Fibroblast of skin of left biceps (primary cell): ENCODE measurements around the gene C17orf58.
"Not testable (repeated sequence)": the region's sequence is repeated elsewhere in the genome, so short reads cannot be mapped to it uniquely, and the experiment has no call there.

ENCODE experiments used
- DNase-seq, 2 experiments: peaks; one replicate each; pipeline ENCODE4 v3.0.0-alpha.2; 2013; ENCODE audit warnings: low read depth in 2 of 2

The C17orf58 gene

GRCh38 chr17:67996301-67997171 lies at the start of gene C17orf58:
C17orf58 (minus strand) TSS chr17:67996469; CDS start chr17:67996198, 271 bp downstream.
- not testable (repeated sequence) for DNase-seq

GRCh38 chr17:68036304-68037147 lies 40.3 kb upstream of the C17orf58 start:
- no peak for DNase-seq

DNA sequence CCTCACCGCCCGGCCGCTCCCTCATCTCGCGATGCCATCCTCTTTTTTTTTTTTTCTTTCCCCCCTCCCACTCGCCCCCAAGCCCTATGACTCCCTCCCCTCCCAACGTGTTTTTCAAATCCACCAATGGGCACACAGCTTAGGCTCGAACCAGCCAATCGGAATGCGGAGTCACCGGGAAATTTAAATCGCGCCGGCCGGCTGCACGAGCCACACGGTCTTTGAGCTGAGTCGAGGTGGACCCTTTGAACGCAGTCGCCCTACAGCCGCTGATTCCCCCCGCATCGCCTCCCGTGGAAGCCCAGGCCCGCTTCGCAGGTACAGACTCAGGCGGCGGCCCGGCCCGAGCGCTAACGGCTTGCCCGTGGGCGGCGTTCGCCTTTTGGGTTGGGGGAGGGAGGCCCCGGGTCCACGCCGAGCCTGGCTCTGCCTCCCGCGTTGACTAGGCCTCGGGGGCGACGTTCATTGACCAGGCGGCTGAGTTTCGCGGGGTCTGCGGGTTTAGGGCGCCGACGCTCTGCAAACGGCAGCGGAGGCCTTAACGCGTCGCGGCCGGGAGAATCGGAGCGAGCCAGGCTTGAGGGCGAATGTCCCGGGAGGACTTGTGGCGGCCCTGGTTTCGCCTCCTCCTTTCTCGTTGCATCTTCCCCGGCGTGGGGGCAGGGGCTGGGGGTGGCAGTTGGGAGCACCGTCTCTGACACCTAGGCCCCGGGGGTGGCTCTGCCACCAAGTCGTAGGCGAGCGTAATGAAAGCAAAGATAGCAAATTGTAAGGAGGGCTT lies 39.4 kb upstream of the C17orf58 start, which contains the start of gene KPNA2:
KPNA2 (plus strand) TSS at position 213 of the 781 bp plus-strand sequence. CDS start 1,398 bp downstream, outside the sequence.
- peak; percentile 97 for DNase-seq

GRCh38 chr17:68035131-68035522 lies 38.9 kb upstream of the C17orf58 start:
- DNase-seq: no peak

- DNase-seq: no peak
Measured at GRCh38 chr17:68034452-68034776, 38.1 kb upstream of the C17orf58 start.

DNA sequence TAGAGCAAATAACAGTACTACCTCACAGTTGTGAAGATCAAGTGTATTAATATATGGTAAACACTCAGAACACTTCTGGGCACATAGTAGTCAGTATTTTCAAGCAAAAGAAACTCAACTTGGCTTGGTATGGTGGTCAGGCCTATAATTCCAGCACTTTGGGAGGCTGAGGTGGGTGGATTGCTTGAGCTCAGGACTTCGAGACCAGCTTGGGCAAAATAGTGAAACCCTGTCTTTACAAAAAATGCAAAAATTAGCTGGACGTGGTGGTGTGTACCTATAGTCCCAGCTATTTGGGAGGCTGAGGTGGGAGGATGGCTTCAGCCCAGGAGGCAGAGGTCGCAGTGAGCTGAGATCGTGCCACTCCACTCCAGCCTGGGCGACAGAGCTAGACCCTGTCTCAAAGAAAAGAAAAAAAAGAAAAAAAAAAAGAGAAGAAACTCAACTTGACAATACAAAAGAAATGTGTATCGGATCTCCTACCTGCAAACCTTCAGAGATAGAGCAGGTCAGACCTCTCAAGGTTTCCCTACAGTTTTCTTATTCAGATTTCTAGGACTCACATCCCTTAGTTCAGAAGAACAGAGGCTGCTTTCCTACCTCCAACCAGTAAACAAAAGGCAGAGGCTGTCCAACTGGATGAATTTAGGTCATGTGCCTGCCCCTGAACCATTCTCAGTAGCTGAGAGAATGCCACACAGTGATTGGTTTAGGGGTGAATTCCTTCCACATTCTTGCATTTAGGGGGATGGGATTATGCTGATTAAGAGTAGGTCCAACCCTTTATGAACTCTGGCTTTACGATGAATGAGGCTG lies 37.6 kb upstream of the C17orf58 start:
- no peak for DNase-seq

GRCh38 chr17:68029512-68030215 lies 33.4 kb upstream of the C17orf58 start:
- no peak for DNase-seq

- not testable (repeated sequence) for DNase-seq
Measured at GRCh38 chr17:68022547-68022946, 26.3 kb upstream of the C17orf58 start.

- no peak for DNase-seq
Measured at GRCh38 chr17:68021963-68022362, 25.7 kb upstream of the C17orf58 start.

- DNase-seq: not testable (repeated sequence)
Measured at GRCh38 chr17:68020791-68021190, 24.5 kb upstream of the C17orf58 start.

DNA sequence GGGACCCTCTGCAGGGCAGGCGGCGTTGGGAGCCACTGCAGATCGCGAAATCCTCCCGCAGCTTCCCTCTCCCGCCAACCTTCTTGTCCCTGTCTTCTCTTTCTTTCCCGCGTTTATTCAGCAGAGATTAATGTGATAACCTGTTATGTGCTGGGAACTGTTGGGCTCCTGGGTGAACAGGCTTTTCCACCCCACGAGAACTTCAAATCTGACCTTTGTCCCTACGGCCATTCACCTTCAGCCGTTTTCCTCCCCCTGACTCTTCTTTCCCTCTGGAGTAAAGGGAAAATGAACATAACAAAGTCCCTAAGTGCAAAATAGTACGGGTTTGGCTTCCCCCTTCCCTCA lies 24.1 kb upstream of the C17orf58 start:
- no peak for DNase-seq

GRCh38 chr17:68019675-68020408 lies 23.6 kb upstream of the C17orf58 start:
- peak; percentile 89 to 90 for DNase-seq

- DNase-seq: no peak
Measured at GRCh38 chr17:68019336-68019674, 23.0 kb upstream of the C17orf58 start.

- not testable (repeated sequence) for DNase-seq
Measured at GRCh38 chr17:68018493-68018892, 22.2 kb upstream of the C17orf58 start.

GRCh38 chr17:68016838-68017237 lies 20.6 kb upstream of the C17orf58 start:
- DNase-seq: no peak

DNA sequence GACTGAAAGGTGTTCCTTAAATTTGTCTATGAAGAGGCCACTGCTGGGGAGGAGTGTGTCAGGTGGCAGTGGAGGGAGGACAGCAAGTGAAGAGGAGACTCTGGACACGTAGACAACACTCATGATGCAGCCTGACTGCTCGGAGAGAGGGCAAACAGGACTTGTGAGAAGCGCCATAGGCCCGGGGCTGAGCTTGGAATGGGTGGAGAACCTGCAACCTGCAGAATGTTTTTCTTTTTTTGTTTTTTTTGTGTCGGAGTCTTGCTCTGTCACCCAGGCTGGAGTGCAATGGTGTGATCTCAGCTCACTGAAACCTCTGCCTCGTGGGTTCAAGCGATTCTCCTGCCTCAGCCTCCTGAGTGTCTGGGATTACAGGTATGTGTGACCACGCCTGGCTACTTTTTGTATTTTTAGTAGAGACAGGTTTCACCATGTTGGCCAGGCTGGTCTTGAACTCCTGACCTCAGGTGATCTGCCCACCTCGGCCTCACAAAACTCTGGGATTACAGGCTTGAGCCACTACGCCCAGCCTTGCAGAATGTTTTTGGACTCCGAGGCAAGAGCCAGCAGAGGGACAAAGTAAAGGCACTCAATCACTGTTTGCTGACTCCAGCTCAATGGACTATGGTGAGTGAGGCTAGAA lies 18.9 kb upstream of the C17orf58 start:
- no peak for DNase-seq

- DNase-seq: no peak
Measured at GRCh38 chr17:68013385-68013784, 17.1 kb upstream of the C17orf58 start.

- DNase-seq: no peak
Measured at GRCh38 chr17:68011199-68011665, 15.0 kb upstream of the C17orf58 start.

DNA sequence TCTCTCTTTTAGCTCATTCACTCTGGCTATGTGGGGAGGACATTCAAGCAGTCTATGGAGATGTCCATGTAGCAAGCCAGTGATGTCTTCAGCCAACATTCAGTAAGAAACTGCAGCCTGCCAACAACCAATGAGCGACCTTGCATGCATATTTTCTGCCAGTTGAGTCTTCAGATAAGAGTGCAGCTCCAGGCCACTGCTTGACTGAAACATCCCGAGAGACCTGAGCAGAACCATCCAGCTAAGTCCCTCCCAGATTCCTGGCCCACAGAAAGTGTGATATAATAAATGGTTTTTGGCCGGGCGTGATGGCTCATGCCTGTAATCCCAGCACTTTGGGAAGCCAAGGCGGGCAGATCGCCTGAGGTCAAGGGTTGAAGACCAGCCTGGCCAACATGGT lies 10.5 kb upstream of the C17orf58 start:
- no peak for DNase-seq
